Activated T-cell treated with anti-CD3 and anti-CD28 coated beads, Interleukin-2, amount 50 U/mL, for 72 hours (primary cell): ENCODE measurements around the gene VDAC1. TPM values are rescaled to one million over a fixed set of nuclear protein-coding genes. Genes with fewer than 3 reads are reported as not detected.
A peak's percentile ranks its signal among the peaks of the same experiment; 100 is the strongest.
"Not testable (repeated sequence)": the region's sequence is repeated elsewhere in the genome, so short reads cannot be mapped to it uniquely, and the experiment has no call there.

Experiments used
- ATAC-seq, 2 donors: fragments of 150-1000 bp; cut with Tn5 transposase; replicated peaks in 1 of 2; 2 replicates each; pipeline ENCODE4 v1.10.0; 2021; ENCODE audit warnings: moderate library complexity in 2 of 2, mild to moderate bottlenecking in 1 of 2
- DNase-seq, 2 donors: peaks; one replicate each; pipeline ENCODE4 v3.0.0; 2021 to 2022; ENCODE audit warnings: mixed read lengths in 1 of 2
- H3K27ac Mint-ChIP-seq: one replicate; pipeline ENCODE4 v1.8.0; 2022; ENCODE audit warnings: mild to moderate bottlenecking, moderate library complexity, mixed read lengths
- H3K27me3 Mint-ChIP-seq: one replicate; pipeline ENCODE4 v1.8.0; 2022; ENCODE audit warnings: low read depth, mixed read lengths
- H3K36me3 Mint-ChIP-seq, 2 donors: one replicate each; pipeline ENCODE4 v1.8.0; 2022; ENCODE audit warnings: mixed read lengths in 2 of 2, mild to moderate bottlenecking in 1 of 2; ENCODE audit not compliant: insufficient read depth in 2 of 2
- H3K4me1 Mint-ChIP-seq: one replicate; pipeline ENCODE4 v1.8.0; 2022; ENCODE audit warnings: low read depth, mixed read lengths
- H3K4me3 Mint-ChIP-seq, 2 donors: one replicate each; pipeline ENCODE4 v1.8.0; 2022; ENCODE audit warnings: mild to moderate bottlenecking in 2 of 2, mixed read lengths in 2 of 2, moderate library complexity in 2 of 2
- H3K9me3 Mint-ChIP-seq, 2 donors: one replicate each; pipeline ENCODE4 v1.8.0; 2022; ENCODE audit warnings: mixed read lengths in 2 of 2
- total RNA-seq, 2 donors: library from RNA; stranded (reverse); gene quantifications; one replicate each; pipeline ENCODE4 v1.2.3, GENCODE V29; 2022

Gene VDAC1
- total RNA-seq, 2 donors from 2014 or later: 252 to 258 TPM

GRCh38 chr5:133947431-133947841 is 57.3 kb downstream of the VDAC1 start:
- Mint-ChIP-seq H3K4me3 (no peak overlapping the region), H3K27ac (no peak overlapping the region), H3K27me3 (no peaks in the 10 kb centered on the region), H3K4me1 (no peaks in the 10 kb centered on the region), H3K36me3 (no peaks in the 10 kb centered on the region), H3K9me3 (no peaks in the 10 kb centered on the region)
- DNase-seq: no peak
- ATAC-seq: no peak

- ATAC-seq (no peak), DNase-seq (no peak)
- Mint-ChIP-seq H3K4me1 (no peaks in the 10 kb centered on the region), H3K27me3 (no peaks in the 10 kb centered on the region), H3K9me3 (no peaks in the 10 kb centered on the region), H3K4me3 (no peak overlapping the region), H3K27ac (no peak overlapping the region), H3K36me3 (no peaks in the 10 kb centered on the region)
These were observed 59.2 kb downstream of the VDAC1 start for GRCh38 chr5:133945568-133945967.

GRCh38 chr5:133944263-133945185 is 60.3 kb downstream of the VDAC1 start:
- no peaks in the 10 kb centered on the region for H3K36me3 Mint-ChIP-seq
- no peaks in the 10 kb centered on the region for H3K9me3 Mint-ChIP-seq
- H3K27ac Mint-ChIP-seq: no peak overlapping the region
- H3K4me1 Mint-ChIP-seq: peaks cover 5% of the 10 kb centered on the region
- no peak overlapping the region for H3K4me3 Mint-ChIP-seq
- DNase-seq: peak; percentile 61 to 66
- peak; percentile 60 to 69 for ATAC-seq
- H3K27me3 Mint-ChIP-seq: no peaks in the 10 kb centered on the region

- H3K27me3 Mint-ChIP-seq: no peaks in the 10 kb centered on the region
- no peak for DNase-seq
- H3K36me3 Mint-ChIP-seq: no peaks in the 10 kb centered on the region
- no peak for ATAC-seq
- no peaks in the 10 kb centered on the region for H3K9me3 Mint-ChIP-seq
- no peak overlapping the region for H3K4me3 Mint-ChIP-seq
- no peak overlapping the region for H3K27ac Mint-ChIP-seq
- peaks cover 14% of the 10 kb centered on the region for H3K4me1 Mint-ChIP-seq
These were observed 61.3 kb downstream of the VDAC1 start for GRCh38 chr5:133943475-133943817.

- H3K27me3 Mint-ChIP-seq: no peaks in the 10 kb centered on the region
- no peak for DNase-seq
- H3K36me3 Mint-ChIP-seq: no peaks in the 10 kb centered on the region
- no peak for ATAC-seq
- no peaks in the 10 kb centered on the region for H3K9me3 Mint-ChIP-seq
- no peak overlapping the region for H3K4me3 Mint-ChIP-seq
- peaks cover 19% of the 10 kb centered on the region for H3K4me1 Mint-ChIP-seq
- no peak overlapping the region for H3K27ac Mint-ChIP-seq
These were observed 61.9 kb downstream of the VDAC1 start for GRCh38 chr5:133942614-133943474.

- Mint-ChIP-seq H3K4me1 (peaks cover 23% of the 10 kb centered on the region), H3K27me3 (no peaks in the 10 kb centered on the region), H3K36me3 (peaks cover 0 to 2% of the 10 kb centered on the region in 2 donors), H3K27ac (no peak overlapping the region), H3K4me3 (no peak overlapping the region), H3K9me3 (peaks cover 0 to under 1% of the 10 kb centered on the region in 2 donors)
- ATAC-seq (no peak), DNase-seq (no peak)
These were observed 63.1 kb downstream of the VDAC1 start for GRCh38 chr5:133941456-133942196.

GRCh38 chr5:133939668-133940067 is 65.1 kb downstream of the VDAC1 start:
- H3K4me3 Mint-ChIP-seq: no peak overlapping the region
- ATAC-seq (no peak), DNase-seq (no peak)
- H3K27ac Mint-ChIP-seq: no peak overlapping the region
- no peaks in the 10 kb centered on the region for H3K27me3 Mint-ChIP-seq
- peaks cover 0 to 4% of the 10 kb centered on the region in 2 donors for H3K9me3 Mint-ChIP-seq
- H3K4me1 Mint-ChIP-seq: peaks cover 27% of the 10 kb centered on the region
- H3K36me3 Mint-ChIP-seq: peaks cover 0 to 4% of the 10 kb centered on the region in 2 donors

GRCh38 chr5:133938929-133939328 is 65.8 kb downstream of the VDAC1 start:
- ATAC-seq (peak; percentile 43 to 50), DNase-seq (no peak)
- Mint-ChIP-seq H3K27me3 (no peaks in the 10 kb centered on the region), H3K36me3 (peaks cover 0 to 4% of the 10 kb centered on the region in 2 donors), H3K27ac (no peak overlapping the region), H3K4me3 (no peak overlapping the region), H3K4me1 (peaks cover 35% of the 10 kb centered on the region), H3K9me3 (peaks cover 0 to 4% of the 10 kb centered on the region in 2 donors)

GRCh38 chr5:133938039-133938821 is 66.5 kb downstream of the VDAC1 start:
- Mint-ChIP-seq H3K36me3 (peaks cover 0 to 4% of the 10 kb centered on the region in 2 donors), H3K4me3 (no peak overlapping the region), H3K9me3 (peaks cover 0 to 4% of the 10 kb centered on the region in 2 donors), H3K4me1 (peaks cover 41% of the 10 kb centered on the region), H3K27me3 (no peaks in the 10 kb centered on the region), H3K27ac (no peak overlapping the region)
- DNase-seq (no peak), ATAC-seq (no peak)

- not testable (repeated sequence) for H3K4me3 Mint-ChIP-seq, H3K27ac Mint-ChIP-seq, DNase-seq, H3K27me3 Mint-ChIP-seq, H3K36me3 Mint-ChIP-seq, H3K9me3 Mint-ChIP-seq, ATAC-seq
- peaks cover 47% of the 10 kb centered on the region for H3K4me1 Mint-ChIP-seq
These were observed 67.1 kb downstream of the VDAC1 start for GRCh38 chr5:133937628-133938027.

- no peaks in the 10 kb centered on the region for H3K27me3 Mint-ChIP-seq
- DNase-seq (no peak), ATAC-seq (no peak)
- no peak overlapping the region for H3K4me3 Mint-ChIP-seq
- H3K27ac Mint-ChIP-seq: no peak overlapping the region
- H3K36me3 Mint-ChIP-seq: peaks cover 0 to 6% of the 10 kb centered on the region in 2 donors
- H3K4me1 Mint-ChIP-seq: peaks cover 55% of the 10 kb centered on the region
- H3K9me3 Mint-ChIP-seq: peaks cover 0 to 4% of the 10 kb centered on the region in 2 donors
These were observed 68.1 kb downstream of the VDAC1 start for GRCh38 chr5:133936651-133937015.

GRCh38 chr5:133935991-133936650 is 68.7 kb downstream of the VDAC1 start:
- peaks cover 60% of the 10 kb centered on the region for H3K4me1 Mint-ChIP-seq
- H3K9me3 Mint-ChIP-seq, H3K4me3 Mint-ChIP-seq, H3K27ac Mint-ChIP-seq, H3K27me3 Mint-ChIP-seq, ATAC-seq, H3K36me3 Mint-ChIP-seq, DNase-seq: not testable (repeated sequence)
